ENCODE measurements around the gene PODXL2.

PODXL2 gene

DNA sequence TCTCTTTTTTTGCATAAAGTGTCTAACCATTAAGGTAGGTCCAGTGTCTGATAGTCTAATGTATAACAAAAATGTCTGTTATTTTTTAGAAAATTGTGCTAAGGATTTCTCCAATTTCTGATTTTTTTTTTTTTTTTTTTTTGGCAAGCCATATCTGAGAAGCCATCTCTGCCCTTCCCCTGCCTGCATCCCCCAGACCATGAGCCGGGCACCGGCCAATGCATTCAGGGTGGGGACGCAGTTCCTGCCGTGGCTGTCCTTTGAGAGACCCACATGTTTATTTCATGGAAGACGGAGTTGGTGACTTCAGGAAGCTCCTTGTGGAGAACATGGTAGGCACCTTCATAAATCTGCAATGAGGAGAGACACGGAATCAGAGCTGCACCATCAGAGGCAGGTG lies 63.0 kb downstream of the PODXL2 start:
- H3K27me3 Mint-ChIP-seq (ENCODE audit: low read depth, poor library complexity) = peaks cover 5% of the 10 kb centered on the region
- H3K36me3 Mint-ChIP-seq (ENCODE audit: low read depth) = no peaks in the 10 kb centered on the region
- TF ChIP-seq, protein P1, sequence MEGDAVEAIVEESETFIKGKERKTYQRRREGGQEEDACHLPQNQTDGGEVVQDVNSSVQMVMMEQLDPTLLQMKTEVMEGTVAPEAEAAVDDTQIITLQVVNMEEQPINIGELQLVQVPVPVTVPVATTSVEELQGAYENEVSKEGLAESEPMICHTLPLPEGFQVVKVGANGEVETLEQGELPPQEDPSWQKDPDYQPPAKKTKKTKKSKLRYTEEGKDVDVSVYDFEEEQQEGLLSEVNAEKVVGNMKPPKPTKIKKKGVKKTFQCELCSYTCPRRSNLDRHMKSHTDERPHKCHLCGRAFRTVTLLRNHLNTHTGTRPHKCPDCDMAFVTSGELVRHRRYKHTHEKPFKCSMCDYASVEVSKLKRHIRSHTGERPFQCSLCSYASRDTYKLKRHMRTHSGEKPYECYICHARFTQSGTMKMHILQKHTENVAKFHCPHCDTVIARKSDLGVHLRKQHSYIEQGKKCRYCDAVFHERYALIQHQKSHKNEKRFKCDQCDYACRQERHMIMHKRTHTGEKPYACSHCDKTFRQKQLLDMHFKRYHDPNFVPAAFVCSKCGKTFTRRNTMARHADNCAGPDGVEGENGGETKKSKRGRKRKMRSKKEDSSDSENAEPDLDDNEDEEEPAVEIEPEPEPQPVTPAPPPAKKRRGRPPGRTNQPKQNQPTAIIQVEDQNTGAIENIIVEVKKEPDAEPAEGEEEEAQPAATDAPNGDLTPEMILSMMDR (IDR thresholded peaks at IDR 0.05) = no peak
- H3K27ac Mint-ChIP-seq = no peak overlapping the region
- no peaks in the 10 kb centered on the region for H3K9me3 Mint-ChIP-seq
- peaks cover 32% of the 10 kb centered on the region for H3K4me1 Mint-ChIP-seq
- DNase-seq = no peak
- no peak overlapping the region for H3K4me3 Mint-ChIP-seq

DNA sequence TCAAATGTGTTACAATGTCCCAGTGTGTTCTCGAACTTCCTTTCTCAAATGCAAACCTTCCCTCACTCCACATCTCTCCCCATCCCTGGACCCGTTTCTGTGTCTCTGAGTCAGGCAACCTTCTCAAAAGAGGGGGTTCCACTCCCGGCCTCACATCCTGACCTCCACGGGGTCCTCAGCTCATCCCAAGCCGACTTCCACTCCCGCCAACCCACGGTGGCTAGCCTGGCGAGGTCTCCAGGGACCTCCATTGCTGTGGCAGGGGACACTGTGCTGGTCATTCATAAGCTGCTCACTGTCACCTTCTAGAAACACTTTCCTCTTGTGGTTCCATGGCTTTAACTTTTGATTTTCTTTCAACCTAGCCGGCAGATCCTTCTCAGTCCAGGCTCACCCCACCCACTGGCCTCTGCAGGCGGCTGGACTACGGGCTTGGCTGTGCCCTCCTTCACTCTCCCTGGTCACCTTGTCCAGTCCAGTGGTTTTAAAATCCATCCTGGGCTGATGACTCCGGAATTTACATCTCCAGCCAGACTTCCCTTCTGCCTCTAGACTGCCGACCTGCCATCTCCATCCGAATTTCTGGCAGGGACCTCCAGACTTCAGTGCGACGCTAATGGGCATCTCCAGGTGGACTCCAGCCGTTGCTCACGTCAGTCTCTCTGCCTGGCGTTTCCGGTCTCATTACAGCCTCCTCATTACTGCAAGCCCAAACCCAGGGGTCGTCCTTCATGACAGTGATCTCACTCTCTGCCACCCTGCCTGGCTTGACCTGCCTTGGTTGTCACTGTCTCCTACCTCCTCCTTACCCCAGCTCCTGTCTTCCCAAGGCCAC lies 63.7 kb downstream of the PODXL2 start:
- Mint-ChIP-seq H3K36me3 (ENCODE audit: low read depth) (no peaks in the 10 kb centered on the region), H3K9me3 (no peaks in the 10 kb centered on the region), H3K4me1 (peaks cover 39% of the 10 kb centered on the region), H3K4me3 (no peak overlapping the region), H3K27me3 (ENCODE audit: low read depth, poor library complexity) (peaks cover 5% of the 10 kb centered on the region), H3K27ac (no peak overlapping the region)
- DNase-seq = no peak
- TF ChIP-seq, protein P1 (IDR thresholded peaks at IDR 0.05) = no peak

DNA sequence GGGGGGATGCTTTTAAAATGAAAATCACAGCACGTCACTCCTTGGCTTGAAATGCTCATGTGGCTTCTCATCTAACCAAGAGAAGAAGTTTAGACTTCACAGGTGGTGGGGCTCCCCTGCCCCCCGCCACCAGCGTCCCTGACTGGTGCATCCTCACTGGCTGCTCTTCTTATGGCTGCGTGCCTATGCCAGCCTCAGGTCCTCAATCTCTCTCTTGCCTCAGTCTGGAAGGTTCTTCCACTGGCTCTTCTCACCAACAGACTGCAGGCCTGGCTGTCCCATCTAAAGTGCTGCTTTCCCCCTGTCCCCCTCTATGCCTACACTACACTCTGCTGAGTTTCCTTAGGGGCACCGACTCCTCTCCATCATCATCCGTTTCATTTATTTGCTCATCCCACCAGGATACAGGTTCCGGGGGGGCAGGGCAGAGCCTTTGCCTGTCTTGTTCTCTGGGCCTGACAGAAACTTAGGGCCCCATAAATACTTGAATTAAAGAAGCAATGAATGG lies 64.4 kb downstream of the PODXL2 start:
- peaks cover 45% of the 10 kb centered on the region for H3K4me1 Mint-ChIP-seq
- no peak overlapping the region for H3K27ac Mint-ChIP-seq
- H3K36me3 Mint-ChIP-seq (ENCODE audit: low read depth) = no peaks in the 10 kb centered on the region
- H3K27me3 Mint-ChIP-seq (ENCODE audit: low read depth, poor library complexity) = peaks cover 5% of the 10 kb centered on the region
- no peak overlapping the region for H3K4me3 Mint-ChIP-seq
- no peak for DNase-seq
- TF ChIP-seq, protein P1 (IDR thresholded peaks at IDR 0.05) = no peak
- H3K9me3 Mint-ChIP-seq = no peaks in the 10 kb centered on the region

DNA sequence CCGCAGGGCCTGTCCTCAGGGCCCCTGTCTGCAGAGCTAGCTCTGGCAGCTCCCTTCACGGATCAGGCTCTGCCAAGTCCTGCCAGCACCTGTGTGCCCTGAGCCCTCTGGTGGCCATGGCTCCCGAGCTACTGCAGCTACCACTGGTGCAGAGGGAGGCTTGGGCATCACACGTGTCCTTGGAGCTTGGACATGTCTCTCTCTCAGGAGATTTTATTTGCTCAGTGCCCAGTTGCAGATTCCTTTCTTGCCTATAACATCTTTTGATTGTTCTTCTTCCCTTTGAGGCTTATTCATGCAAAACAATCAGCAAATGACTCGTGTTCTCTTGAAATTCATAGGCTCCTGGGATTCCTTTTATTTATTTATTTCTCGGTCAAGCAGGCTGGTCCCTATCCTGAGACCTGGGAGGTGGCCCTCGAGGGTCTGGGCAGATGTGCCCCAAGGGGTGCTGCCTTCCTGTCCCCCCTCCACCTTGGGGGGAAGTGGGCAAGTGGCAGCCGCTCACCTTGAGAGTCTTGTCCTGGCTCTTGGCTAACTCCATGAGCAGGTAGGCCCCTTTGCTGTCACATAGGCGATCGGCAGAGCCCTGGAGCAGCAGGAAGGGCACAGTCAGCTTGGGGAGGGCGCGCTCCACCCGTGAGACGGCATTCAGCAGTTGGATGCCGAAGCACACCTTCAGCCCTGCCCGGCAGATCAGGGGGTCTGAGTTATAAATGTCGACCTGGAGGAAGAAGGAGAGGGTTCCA lies 65.7 kb downstream of the PODXL2 start:
- DNase-seq = no peak
- no peak overlapping the region for H3K27ac Mint-ChIP-seq
- no peaks in the 10 kb centered on the region for H3K9me3 Mint-ChIP-seq
- peaks cover 5% of the 10 kb centered on the region for H3K27me3 Mint-ChIP-seq (ENCODE audit: low read depth, poor library complexity)
- peaks cover 49% of the 10 kb centered on the region for H3K4me1 Mint-ChIP-seq
- H3K4me3 Mint-ChIP-seq = no peak overlapping the region
- TF ChIP-seq, protein P1 (IDR thresholded peaks at IDR 0.05) = no peak
- no peaks in the 10 kb centered on the region for H3K36me3 Mint-ChIP-seq (ENCODE audit: low read depth)

DNA sequence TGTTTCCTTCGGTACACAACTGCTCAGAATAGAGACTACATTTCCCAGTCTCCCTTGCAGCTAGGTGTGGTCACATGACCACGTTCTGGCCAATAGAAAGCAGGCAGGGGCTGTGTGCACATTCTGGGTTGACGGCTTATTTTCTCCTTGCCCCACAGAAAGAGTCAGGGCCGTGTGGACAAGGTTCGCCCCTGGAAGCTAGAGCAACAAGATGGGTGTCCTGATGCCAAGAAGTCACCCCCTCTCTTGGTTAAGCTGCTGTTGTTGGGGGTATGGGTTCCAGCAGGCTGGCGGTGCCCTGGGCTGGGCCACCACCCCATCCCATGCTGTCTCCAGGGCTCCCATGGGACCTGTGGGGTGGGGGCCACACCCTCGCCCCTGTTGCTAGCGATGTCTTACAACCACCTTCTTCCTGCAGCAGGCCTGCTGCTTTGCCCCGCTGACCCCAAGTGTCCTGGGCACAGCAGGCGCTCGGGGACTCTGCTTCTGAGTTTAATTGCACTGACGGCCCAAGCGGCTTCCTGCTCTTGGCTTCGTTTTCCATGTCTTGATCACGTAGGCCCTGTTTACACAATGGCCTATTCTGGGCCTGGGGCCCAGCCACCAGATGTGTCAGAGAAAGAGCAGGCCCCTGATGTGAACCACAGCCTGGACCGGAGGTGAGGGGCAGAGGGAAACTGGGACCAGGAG lies 68.7 kb downstream of the PODXL2 start:
- H3K27me3 Mint-ChIP-seq (ENCODE audit: low read depth, poor library complexity) = no peaks in the 10 kb centered on the region
- TF ChIP-seq, protein P1 (IDR thresholded peaks at IDR 0.05) = no peak
- no peaks in the 10 kb centered on the region for H3K36me3 Mint-ChIP-seq (ENCODE audit: low read depth)
- H3K9me3 Mint-ChIP-seq = no peaks in the 10 kb centered on the region
- no peak overlapping the region for H3K4me3 Mint-ChIP-seq
- H3K4me1 Mint-ChIP-seq = peaks cover 33% of the 10 kb centered on the region
- H3K27ac Mint-ChIP-seq = peak overlapping the region; percentile 83
- DNase-seq = peak; percentile 70
